GM19240 (cell line): ENCODE measurements around the gene DDX6.
"Not testable (repeated sequence)": the region's sequence is repeated elsewhere in the genome, so short reads cannot be mapped to it uniquely, and the experiment has no call there.

Source experiments
- DNase-seq: peaks from one replicate; pipeline ENCODE4 v3.0.0; 2011; ENCODE audit warnings: low spot score; ENCODE audit not compliant: insufficient read length

The DDX6 gene, protein sequence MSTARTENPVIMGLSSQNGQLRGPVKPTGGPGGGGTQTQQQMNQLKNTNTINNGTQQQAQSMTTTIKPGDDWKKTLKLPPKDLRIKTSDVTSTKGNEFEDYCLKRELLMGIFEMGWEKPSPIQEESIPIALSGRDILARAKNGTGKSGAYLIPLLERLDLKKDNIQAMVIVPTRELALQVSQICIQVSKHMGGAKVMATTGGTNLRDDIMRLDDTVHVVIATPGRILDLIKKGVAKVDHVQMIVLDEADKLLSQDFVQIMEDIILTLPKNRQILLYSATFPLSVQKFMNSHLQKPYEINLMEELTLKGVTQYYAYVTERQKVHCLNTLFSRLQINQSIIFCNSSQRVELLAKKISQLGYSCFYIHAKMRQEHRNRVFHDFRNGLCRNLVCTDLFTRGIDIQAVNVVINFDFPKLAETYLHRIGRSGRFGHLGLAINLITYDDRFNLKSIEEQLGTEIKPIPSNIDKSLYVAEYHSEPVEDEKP

DNA sequence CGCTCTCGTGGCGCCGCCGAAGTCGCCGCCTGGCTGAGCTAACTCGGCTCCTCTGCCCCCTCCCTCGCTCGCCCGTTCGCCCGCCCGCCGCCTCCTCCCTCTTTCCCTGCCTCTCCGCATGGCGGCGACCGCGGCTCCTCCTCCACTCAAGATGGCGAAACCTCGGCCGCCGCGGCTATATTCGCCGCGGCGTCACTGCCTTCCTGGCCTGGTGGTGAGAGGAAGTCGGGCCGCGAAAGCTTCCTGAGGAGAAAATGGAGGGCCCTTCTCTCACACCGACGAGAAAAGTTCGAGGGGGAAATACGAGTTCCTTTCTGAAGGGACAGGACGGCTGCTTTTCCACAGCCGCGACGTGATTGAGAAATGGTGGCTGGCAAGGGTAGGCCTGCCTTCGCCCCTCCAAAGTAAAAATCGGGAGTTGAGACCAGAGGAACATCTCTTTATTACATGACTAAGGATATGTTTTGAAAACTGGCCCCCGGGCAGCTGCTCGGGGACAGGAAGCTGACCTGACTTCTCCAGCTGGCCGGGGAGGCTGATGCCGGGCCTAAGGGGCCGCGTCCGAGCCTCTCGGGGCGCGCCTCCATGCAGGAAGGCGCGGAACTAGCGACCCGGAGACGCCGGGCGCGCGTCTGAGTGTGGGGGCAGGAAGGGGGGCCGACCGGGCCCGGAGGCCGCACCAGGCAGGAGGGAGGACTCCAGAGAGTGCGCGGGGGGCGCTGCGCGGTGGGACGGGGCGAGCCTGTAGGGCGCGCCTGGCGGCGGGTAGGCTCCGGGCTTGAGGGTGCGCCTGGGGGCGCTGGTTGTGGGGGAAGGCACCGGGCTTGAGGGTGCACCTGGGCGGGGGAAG lies at the start of gene DDX6:
DDX6 (minus strand) TSS at position 54 of the 850 bp plus-strand sequence. CDS start 4,913 bp downstream, outside the sequence.
- peak; percentile 40 for DNase-seq

DNA sequence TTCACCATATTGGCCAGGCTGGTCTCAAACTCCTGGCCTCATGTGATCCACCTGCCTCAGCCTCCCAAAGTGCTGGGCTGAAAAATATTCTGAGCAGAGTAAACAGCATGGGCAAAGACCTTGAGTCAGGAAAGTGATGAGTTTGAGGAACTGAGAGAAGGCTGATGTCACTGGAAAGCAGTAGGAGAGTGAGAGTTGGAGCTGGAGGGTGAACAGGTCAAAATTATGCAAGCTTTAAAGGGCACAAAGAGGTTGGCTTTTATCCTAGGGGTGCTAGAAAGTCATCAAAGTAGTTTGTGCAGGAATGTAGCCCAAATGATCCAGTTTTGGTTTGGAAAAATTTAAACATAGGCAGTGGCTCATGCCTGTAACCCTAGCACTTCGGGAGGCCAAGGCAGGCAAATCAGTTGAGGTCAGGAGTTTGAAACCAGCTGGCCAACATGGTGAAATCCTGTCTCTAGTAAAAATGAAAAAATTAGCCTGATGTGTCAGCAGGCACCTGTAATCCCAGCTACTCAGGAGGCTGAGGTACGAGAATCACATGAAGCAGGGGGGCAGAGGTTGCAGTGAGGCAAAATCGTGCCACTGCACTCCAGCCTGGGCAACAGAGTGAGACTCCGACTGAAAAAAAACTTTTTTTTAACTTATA lies 48.1 kb upstream of the DDX6 start:
- no peak for DNase-seq

DNA sequence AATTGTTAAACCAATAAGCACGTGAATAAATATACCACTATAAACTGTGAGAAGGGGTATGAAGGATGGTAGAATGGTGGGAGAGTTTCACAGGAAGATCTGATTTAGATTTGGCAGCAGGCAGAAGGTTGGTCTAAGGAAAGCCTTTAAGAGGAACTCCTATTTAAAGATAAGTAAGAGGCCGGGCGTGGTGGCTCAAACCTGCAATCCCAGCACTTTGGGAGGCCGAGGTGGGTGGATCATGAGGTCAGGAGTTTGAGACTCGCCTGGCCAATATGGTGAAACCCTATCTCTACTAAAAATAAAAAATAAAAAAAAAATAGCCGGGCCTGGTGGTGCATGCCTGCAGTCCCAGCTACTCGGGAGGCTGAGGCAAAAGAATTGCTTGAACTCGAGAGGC lies 46.9 kb upstream of the DDX6 start:
- no peak for DNase-seq

DNA sequence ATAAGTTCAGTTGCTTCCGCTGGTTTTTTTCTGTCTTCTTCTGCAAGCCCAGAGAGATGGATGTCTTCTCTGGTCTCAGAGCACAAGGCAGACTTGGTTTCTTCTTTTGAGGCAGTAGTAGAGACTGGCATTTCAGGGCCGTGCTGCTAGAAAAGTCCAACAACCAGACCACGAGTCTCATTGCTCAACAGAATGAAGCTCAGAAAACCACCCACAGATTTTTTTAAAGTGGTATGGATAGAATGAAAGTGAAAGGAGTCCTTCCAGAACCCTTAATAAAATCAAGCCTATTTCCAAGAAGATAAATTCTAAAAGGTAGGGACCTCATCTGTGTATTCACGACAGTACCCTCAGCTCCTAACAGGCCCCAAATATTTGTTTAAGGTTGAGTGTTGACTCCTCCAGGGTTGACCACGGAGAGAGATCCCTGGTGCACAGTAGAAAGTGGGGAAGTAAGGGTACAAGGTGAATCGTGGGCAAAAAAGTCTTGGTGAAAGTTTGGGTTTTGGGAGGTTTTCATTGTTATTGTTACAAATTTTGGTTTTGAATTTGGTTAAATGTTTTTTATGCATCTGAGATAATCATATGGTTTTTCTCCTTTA lies 43.6 kb upstream of the DDX6 start:
- DNase-seq: no peak

DNA sequence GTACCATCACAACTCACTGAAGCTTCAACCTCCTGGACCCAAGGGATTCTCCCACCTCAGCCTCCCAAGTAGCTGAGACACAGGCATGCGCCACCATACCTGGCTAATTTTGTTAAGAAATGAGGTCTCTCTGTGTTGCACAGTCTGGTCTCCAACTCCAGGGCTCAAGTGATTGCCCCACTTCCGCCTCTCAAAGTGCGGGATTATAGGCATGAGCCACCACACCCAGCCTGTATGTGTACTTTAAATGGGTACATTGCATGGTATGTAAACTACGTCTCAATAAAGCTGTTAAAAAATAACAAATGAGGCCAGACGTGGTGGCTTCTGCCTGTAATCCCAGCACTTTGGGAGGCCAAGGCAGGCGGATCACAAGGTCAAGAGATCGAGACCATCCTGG lies 36.2 kb upstream of the DDX6 start:
- DNase-seq: no peak

DNA sequence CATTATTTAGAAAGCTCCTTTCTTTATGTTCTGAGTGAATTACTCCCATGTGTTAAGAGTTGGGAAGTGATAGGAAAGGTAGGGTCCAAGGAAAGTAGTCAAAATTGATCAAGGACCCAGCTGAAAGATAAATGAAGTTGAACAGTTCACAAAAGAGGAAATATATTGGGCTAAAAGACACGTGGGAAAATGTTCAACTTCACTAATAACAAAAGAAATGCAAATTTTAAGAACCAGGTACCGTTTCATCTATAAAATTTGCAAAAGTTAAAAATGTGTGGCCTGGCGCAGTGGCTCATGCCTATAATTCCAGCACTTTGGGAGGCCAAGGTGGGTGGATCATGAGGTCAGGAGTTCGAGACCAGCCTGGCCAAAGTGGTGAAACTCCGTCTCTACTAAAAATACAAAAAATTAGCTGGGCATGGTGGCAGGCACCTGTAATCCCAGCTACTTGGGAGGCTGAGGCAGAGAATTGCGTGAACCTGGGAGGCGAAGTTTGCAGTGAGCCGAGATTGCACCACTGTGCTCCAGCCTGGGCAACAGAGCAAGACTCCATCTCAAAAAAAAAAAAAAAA lies 32.1 kb upstream of the DDX6 start:
- not testable (repeated sequence) for DNase-seq

DNA sequence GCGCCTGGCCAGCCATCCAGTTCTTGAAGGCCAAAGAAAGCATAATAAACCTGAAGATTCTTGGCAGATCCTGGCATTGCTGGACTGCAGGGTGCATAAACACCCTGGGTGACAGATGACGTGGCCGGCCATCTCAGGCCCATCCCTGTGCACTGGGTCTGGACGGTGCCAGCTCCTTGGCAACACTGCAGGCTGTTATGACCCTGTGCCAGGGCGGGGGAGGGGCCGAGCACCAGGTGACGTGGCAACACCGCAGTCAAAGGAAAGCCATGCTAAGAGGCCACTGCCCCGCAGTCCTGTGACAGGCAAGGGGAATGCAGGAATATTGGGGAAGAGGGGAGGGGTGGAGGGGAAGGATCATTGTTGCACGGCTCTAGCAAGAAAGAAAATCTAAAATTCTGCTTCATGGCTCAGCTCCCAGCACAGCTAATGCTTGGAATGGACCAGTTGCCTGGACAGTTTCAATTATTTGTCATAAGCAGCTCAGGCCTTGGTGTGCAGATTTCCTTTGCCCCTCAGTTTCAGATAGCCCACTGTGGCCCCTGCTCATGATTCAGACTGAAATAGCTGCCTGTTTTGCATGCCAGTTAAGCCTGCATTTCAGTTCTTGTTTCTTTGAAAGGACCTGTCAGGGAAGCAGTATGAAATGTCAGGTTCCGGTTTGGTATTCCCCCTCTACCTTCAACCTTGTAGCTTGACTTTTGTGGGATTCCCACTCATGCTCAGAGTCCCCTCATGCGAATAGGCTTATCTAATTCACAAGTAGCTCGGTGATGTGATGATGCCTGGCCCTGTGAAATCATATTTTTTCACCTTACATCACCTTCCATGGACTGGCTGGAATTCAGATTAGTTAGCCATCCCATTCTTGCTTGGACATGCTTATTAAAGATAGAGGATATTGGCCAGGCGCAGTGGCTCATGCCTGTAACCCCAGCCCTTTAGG lies 29.7 kb upstream of the DDX6 start:
- DNase-seq: peak; percentile 51

DNA sequence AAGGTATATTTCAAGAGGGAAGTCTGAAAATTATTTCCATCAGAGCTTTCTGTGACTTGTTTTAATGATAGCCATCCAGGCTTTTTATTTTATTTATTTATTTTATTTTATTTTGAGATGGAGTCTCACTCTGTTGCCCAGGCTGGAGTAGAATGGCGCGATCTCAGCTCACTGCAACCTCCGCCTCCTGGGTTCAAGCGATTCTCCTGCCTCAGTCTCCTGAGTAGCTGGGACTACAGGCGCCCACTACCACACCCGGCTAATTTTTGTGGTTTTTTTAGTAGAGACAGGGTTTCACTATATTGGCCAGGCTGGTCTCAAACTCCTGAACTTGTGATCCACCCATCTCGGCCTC lies 29.0 kb upstream of the DDX6 start:
- not testable (repeated sequence) for DNase-seq

DNA sequence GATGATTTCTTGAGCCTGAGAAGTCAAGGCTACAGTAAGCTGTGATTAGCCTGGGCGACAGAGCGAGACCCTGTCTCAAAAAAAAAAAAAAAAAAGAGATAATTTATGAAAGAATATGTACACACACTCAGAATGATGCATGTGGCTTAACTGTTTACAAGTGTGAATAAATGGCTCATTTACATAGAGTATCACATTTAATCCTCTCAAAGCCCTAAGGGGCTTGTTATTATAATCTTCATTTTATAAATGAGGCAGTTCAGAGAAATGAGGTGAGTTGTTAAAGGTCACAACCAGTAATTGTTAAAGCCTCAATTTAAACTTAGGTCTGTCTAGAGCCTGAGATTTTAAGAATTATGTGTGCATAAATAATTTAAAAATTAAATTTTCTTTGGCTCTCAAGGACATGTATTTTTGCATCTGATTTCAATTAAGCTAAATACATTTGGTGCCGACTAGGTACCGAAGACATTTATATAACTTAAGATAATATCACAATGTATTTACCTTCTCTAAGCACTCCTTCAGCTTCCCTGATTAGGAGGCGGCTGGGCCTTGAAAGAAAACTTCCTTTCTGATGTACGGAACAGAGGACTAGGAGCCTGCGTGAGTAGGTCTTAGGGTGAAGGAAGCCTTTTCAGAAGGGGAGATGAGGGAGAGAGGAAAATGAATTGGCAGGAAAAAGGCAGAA lies 28.5 kb upstream of the DDX6 start:
- DNase-seq: no peak

DNA sequence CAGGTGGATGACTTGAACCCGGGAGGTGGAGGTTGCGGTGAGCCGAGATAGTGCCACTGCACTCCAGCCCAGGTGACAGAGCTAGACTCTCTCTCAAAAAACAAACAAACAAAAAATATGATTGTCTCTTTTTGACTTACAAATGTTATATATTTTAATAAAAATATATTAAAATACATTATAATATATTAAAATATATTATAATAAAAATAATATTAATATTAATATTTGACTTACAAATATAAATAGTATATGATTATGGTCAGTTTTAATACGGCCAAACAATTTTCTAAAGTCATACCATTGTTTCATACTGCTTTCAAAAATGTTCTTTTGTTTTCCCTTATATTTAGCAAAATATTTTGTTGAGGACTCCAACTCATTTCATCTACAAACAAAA lies 27.2 kb upstream of the DDX6 start:
- DNase-seq: no peak

DNA sequence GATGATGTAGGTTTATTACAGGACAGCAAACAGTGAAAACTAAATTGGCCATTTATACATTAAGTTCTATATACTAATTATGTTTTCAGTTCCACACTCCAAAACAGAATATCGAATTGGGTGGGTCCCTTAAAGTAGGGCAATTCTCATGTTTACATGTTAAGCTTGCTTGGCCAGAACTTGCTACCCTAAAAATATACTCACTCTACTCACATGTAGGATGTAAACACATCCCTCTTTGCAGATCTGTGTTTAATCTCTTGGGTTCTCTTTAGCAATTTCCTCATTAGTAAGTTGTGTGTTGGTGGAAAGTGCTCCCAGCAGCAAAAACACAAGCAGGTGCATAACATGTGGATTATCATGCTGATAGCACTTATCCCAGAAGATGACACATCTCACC lies 22.6 kb upstream of the DDX6 start:
- DNase-seq: no peak

DNA sequence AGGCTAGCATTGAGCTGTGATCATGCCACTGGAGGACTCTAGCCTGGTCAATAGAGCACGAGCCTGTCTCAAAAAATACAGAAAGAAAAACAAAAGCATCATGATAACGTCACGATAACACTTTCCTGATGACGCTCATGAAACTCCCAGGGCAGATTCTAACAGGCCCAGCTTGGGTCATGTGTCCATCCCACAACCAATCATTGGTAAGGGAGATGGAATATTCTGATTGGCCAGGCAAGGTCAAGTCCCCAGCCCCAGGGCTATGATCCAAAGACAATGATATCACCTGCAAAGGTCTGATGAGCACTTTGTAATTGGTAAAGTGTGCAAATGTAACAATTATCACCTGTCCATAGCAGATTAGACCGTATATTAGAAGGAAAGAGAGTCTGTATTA lies 21.5 kb upstream of the DDX6 start:
- no peak for DNase-seq

DNA sequence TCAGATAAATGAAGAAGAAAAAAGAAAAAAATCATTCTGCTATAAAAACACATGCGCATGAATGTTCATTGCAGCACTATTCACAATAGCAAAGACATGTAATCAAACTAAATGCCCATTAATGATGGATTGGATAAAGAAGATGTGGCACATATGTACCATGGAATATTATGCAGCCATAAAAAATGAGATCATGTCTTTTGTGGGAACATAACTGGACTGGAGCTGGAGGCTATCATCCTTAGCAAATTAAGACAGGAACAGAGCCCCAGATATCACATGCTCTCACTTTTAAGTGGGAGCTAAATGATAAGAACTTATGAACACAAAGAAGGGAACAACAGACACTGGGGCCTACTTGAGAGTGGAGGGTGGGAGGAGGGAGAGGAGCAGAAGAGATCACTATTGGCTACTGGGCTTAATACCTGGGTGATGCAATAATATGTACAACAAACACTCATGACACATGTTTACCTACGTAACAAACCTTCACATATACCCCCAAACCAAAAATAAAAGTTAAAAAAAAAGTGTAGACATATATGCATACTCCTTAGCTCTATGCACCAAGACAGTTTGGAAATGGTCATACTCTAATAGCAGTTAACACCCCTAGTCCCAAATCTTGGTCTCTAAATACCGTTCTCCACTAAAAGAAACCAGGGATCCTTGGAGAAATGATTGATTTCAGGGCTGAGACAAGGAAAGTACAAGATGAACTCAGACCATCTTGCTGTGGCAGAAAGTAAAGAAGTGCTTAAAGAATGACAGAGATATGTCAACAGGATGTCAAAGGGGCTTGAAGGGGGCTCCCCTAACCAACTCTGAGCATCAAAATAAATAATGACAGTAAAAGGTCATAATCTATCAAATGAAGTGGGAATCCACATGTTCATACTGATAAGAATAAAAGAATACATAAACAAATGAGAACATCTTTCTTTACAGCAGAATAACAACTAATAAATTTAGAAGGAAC lies 17.1 kb upstream of the DDX6 start:
- no peak for DNase-seq

DNA sequence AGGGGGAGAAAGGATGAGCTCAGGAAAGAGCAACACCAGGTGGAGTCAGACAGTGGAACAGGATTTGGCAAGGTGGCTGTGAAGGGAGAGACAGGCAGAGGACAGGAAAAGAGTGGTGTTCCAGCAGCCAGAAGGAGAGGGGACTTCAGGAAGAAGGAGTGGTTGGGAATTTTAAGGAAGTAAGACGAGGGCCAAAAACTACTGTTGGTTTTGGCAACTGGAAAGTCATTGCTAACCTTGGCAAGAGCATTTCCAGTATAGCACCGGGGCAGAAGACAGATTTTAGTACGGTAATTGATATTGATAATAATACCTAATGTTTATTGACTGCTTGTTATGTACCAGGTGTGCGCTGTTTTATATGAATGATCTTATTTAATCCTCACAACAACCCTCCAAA lies 15.4 kb upstream of the DDX6 start:
- DNase-seq: no peak

DNA sequence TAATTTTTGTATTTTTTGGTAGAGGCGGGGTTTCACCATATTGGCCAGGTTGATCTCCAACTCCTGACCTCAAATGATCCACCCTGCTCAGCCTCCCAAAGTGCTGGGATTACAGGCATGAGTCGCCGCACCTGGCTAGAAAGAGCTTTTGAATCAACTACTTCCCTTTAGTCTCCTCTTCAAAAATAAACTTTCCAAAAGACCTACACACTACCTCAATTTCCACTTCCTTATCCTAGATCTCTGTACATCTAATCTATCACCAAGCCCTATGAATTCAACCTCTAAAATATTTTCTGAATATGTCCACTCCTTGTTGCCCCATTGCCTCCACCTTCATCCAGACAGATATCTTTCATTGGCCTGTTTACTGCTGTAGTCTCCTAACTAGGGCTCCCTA lies 13.1 kb upstream of the DDX6 start:
- no peak for DNase-seq

DNA sequence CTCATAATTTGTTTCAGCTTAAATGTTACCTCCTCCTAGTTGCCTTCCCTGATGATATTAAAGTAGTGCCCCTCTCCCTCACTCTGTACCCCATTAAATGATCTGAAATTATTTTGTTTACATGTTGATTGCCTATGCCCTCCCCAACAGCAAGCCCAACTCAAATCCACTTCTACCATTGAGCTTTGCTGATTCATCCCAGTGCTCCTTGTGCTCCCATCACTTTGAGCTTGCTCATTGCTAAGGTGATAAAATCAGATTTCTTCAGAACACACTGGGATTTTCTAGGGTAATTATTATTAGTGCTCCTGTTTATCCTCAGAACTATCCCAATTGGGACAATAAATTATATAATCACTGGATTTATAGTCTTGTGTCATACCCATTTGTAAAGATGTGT lies 8.4 kb upstream of the DDX6 start:
- DNase-seq: no peak

DNA sequence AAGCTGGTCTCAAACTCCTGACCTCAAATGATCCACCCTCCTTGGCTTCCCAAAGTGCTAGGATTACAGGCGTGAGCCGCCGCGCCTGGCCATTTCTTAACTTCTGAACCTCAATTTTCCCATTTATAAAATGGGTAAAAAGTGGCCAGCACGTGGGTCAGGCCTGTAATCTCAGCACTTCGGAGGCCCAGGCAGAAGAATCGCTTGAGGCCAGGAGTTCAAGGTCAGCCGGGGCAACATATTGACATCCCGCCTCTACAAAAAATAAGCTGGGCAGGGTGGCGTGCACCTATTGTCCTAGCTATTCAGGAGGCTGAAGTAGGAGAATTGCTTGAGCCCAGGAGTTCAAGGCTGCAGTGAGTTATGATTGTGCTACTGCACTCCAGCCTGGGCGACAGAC lies 6.5 kb upstream of the DDX6 start:
- no peak for DNase-seq

DNA sequence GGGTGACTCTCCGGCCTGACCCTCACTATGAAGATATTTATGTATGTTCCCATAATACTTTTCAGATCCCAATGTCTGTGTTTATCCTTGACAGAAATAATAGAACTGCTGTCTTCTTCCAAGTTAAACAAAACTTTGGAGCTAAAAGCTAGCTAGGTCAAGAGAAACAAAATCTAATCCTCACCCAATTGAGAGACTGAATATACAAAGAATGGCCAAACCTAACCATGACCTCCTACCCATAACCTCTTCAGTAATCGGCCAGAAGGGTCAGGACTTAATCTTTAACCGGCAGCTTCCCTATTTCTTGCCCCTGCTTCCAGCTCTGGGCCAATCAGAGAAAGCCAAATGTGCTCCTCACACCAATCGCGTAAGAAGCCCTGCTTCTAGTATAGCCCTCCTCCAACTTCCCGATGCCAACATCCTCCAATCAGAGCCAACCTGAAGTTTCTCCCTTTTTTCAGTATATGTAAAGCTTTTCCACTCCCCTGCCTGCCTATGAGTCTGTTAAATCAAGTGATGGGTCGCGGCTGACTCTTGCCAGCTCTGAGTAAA lies 1.7 kb upstream of the DDX6 start:
- DNase-seq: peak; percentile 85
